NCI-H226 (cell line): Measurements from ENCODE around the gene EEF1G.
"Not testable (repeated sequence)": the region's sequence is repeated elsewhere in the genome, so short reads cannot be mapped to it uniquely, and the experiment has no call there.

ENCODE experiments used
- DNase-seq: peaks from one replicate; pipeline ENCODE4 v3.0.0-alpha.2; 2015

Gene EEF1G

DNA sequence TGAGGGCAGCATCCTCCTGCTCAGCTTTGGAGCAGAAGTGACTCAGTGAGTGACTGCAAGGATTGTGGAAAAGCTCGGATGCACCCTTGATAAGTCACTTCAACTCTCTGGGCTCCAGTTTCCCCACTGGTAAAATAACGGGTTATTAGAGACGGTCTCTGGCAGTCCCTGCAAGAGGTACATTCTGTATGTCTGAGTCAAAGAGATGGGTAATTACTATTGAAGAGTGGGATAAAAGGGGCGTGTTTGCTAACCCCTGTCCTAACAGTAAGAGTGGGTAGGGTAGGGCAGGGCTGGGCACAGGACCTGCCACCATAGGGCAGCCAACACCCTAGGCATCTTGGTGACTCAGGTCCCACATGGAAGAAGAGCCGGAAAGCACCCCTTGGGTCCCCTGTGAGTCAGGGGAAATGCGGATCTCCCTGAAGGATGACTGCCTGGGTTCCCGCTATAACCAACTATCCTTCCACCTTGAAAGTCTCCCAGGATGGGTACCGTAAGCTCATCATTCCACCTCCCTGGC lies 19.8 kb downstream of the EEF1G start:
- no peak for DNase-seq

DNA sequence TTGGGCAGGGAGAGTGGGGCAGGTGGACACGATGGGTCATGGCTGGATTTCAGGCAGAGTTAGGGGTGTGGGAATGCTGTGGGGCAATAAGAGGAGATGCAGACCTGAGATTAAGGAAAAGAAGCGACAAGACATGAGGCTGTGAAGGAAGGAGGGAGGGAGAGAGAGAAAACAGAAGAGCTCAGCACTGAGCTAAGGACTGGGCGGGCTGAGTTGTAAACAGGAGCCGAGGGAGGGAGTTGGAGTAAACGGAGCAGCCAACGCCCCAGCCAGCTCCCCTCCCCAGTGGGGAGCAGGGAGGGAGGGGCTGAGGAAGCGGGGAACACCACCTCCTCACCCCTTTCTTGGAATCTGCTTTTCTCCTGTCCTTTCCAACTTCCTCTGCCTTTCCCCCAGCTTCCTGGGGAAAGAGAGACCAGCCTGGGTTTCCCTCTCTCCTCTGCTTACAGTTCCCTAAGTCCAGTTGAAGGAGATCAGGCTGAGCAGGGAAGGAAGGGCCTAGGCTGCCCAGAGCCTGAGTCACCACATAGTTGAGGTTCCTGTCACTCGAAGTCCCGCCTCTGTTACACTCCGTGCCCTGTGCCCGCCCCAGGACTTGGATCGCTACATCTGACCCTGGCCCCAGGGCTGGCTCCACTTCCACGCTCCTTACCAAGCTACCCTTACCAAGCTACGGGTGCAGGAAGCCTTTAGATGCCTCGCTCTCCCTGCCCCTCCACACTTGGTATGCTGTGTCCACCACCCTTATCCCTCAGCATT lies 20.4 kb downstream of the EEF1G start:
- DNase-seq: peak; percentile 97

DNA sequence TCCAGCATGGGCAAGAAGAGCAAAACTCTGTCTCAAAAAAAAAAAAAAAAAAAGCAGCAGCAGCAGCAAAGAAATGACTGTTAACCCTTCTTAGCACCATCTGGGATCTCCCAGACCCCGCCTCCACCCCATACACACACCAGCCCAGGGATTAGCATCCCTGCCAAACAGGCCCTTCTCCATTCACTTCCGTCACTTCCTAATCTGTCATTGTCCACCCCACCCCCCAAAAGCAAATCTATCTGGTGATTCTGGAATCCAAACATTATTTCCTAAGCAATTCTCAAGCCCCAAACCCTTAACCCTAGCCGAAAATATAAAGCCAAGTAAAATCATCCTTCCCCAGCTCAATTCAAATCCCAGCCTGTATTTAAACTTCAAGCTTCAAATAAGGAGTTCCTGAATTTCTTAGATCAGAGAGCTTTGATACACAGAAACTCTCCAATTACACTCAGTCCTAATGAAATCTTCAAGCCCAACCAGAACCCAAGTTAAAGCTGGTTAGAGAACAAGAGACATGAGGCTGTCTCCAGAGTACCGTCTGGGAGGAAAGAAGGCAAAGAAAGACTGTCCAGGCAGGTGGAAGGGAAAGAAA lies 21.1 kb downstream of the EEF1G start:
- no peak for DNase-seq

DNA sequence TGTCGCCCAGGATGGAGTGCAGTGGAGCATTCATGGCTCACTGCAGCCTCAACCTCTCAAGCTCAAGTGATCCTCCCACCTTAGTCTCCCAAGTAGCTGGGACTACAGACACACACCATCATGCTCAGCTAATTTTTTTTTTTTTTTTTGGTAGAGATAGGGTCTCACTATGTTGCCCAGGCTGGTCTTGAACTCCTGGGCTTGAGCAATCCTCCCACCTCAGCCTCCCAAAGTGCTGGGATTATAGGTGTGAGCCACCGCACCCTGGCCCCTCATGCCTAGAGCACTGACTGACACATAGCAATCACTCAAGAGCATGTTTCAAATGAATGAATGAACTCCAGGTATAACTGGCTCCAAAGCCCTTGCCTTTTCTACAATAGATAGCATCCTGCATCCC lies 23.2 kb downstream of the EEF1G start:
- DNase-seq: not testable (repeated sequence)

GRCh38 chr11:62548545-62549335 lies 25.0 kb downstream of the EEF1G start:
- peak; percentile 6 for DNase-seq

DNA sequence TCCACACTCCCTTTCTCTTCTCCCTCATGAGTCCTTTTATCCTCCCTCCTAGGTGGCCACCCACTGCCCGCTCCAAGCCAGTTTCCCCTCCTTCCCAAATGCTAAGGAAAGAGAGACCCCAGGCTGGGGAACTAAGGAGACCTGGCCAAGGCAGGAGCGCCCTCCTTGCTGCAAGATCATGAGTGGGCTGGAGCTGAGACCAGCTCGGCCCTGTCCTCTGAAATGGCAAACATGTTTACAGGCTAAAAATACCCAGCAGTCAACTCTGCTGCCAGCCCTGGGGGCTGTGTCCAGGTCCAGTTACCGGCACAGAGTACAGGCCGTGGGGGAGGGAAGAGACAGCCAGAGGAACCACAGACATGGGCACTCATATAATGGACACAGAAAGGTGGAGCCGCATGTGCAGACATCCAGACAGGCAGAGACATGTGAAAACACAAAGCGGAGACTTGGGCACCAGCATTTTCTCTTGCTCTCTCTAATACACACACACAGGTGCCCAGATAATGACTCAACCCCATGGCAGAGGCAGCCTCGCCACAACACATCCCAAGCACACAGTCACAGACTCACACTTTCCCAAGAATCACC lies 25.9 kb downstream of the EEF1G start:
- peak; percentile 24 for DNase-seq

GRCh38 chr11:62546929-62547625 lies 26.6 kb downstream of the EEF1G start:
- DNase-seq: peak; percentile 32

GRCh38 chr11:62546244-62546928 lies 27.3 kb downstream of the EEF1G start, which contains the start of gene AHNAK:
Gene AHNAK (minus strand): TSS chr11:62546806. CDS start chr11:62536098, 10,708 bp downstream.
- peak; percentile 69 for DNase-seq

- peak; percentile 96 for DNase-seq
These were observed 28.1 kb downstream of the EEF1G start for GRCh38 chr11:62545437-62546243.

GRCh38 chr11:62544581-62545436 lies 28.9 kb downstream of the EEF1G start:
- no peak for DNase-seq

DNA sequence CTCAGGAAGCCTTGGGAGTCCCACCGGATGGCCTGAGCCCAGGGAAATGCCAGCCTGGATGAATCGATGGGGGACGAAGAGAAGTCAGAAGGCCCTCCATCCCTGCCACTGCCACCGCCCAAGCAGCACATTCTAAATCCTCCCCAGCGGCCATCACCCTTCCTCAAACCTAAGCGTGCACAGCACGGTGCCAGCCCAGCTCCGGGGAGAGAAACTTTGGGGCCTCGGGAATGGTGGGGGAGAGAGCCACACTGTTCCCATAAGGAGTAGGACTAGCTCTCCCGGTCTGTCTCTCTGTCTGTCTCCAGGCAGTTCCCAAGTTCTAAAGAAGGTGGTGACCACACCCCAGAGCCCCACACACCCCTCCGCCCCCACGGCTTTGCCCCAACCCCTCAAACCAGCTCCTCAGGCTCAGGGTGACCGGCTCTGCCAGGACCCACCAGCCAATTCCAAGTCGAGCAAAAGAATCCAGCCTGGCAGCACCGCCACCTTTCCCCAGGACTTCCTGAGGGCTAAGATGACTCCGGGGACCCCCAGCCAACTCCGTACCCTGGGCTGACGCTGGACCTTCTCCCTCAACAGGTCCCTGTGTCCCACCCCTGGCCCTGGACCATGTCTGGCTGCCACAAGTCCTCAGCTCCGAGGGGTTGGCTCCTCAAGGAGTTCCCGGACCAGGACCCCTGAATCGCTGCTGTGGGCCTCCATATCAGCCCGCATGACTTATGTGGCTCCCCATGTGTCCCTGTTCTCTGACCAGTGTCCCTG lies 29.8 kb downstream of the EEF1G start:
- peak; percentile 16 for DNase-seq

- DNase-seq: peak; percentile 80
These were observed 30.7 kb downstream of the EEF1G start for GRCh38 chr11:62542750-62543567.

DNA sequence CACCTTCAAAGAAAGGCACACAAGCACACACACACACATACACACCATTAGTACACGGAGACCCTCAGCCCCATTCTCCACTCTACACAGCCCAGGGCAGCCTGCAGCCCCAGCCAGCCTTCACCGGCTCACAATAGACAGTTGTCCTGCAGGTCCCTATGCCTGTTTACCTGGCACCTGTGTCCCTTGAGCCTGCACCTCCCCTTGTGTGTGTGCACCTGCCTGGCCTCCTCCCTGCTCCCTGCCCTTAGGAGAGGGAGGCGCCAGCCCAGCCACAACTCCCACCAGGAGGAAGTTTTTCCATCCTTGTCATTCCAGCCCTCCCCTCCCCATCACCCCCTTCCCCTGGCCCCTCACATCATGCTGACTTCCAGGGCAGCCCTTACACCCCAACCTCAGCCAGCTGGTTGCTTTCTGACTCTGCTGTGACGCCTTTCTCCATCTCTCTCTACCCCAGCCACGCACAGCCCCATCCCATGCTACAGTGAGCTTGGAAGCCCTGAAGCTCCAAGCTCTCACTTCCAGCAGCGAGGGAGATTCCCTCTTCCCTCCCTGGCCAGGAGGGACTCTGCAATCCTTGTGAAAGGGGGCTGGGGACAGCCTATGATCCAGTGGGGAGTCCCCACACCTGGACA lies 31.5 kb downstream of the EEF1G start:
- DNase-seq: no peak

DNA sequence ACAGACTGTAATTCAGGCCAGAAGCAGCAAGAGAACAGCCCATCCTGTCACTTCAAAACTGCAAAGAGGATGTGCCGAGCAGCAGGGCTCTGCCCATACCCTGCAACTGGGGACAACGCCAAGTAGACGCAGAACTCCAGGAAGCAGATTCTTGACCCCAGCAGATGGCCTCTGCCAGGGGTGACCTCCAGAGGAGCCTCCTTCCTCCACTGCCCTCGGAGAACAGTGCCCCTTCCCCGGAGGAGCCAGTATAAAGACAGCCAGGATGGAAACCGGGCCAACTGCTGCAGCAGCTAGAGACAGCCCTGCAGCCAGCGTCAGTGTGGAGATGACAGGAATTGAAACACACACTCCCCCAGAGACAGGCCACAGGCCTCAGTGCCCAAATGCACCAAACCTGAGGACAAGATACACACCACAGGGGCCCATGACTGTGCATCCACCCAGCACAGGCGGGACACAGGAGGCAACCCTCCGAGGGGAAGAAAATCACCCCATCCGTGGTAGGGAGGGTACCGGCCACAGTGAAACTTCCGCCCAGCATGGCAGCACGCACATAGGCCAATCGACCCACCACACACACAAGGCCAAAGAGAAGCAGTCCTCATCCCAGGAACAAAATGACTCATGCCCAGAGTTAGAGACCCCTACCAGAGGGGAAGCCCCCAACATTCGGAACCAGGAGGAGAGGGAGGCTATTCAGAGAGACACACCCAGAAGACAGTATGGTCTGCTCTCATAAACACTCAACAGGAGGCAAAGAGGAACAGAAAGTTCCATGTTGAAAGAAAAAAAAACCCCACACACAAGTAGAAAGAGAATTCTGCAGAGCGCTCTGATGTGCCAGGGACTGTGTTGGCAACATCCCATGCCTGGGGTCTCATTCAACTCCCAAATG lies 32.6 kb downstream of the EEF1G start:
- no peak for DNase-seq

DNA sequence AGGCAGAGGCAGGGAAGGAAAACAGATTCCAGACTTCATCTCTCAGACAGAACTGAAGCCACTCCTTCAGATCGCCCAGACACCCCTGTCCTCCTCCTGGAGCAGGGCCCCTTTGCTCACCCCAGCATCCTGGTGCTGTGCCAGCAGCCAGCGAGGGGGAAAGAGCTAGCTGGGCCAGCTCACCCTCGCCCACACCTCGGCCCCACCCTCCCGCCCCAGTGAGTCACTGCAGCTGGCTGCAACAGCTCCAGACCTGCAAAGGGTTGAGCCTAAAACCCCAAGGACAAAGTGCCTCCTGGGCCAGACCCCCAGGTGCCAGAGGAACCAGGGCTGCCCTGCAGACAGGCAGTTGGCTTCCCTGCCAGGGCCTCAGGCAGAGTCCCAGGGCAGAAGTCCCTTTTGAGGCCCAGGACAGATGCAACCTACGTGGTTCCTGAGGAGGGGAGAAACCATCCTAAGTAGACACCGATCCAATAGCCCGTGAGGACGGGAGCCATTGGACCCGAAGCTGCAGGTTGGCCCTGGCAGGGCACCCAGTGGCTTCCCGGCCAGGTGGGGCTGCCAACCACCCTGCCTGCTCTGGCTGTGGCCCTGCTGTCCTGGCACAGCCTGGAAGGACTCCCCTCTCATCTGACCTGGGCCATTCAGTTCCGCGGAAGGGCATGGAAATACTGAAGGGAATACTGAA lies 34.3 kb downstream of the EEF1G start:
- DNase-seq: peak; percentile 94
